ENCODE results near the gene SCN3B.

Gene SCN3B

DNA sequence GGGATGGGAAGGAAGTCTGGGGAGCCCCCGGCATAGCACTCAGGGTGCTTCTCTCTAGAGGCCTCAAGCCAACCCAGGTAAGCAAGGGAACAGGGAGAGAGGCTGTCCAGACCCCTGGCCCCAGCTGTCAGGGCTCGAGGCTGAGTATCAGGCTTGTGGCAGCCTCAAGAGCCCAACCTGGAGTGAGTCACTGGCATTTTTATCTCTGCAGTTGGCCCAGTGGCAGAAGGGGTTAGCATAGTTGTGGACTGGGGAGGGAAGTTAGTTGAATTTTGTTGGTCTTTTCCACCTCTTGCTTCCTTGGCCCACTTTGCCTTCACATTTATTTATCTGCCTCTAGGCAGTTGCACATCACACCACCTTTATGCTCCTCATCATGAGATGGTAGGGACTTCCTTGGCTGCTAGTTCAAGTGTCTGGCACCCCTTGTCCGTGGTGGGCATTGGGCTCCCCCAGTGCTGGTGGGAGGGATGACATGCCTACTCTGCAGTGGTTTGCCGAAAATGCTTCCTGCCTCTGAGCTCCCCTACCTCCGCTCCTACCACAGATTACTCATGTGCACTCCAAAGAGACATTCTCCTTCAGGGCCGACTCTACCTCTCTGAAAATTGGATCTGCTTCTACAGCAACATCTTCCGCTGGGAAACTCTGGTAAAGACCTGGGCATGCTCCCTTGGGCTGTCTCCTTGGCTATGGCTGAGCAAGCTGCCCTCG, 60.1 kb downstream of the SCN3B start:
- no peak for DNase-seq

GRCh38 chr11:123593570-123593969, 60.9 kb downstream of the SCN3B start:
- DNase-seq: no peak

DNA sequence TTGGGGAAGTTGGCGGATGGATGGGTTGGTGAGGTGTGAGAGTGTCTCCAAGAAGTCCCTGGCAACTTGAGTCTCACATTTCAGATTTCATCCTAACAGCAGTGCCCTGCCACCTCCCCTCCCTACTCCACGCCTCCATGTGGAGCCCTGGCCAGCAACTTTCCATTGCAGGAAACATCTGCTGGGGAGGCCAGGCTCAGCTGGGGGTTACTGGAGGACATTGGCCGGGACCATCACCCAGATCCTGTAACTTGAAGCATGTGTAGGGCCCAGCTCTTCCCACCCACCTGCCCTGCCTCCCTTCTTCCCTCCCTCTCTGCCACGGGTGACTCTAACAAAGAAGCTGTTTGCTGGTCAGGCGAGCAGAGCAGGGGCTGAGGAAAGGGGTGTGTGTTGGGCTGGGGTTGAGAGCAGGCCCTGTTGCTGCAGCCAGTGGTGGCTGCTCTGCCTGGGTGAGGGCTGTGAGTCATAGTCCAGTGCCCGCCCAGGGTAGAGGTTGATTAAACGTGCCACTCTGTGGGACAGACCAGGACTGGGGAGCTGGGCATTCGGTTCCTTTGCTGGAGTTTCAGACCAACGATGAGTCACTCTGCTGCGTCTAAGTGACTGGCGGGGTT, 64.0 kb downstream of the SCN3B start:
- no peak for DNase-seq

- DNase-seq: no peak
Observed at GRCh38 chr11:123588864-123589262, 65.6 kb downstream of the SCN3B start.

GRCh38 chr11:123588117-123588863, 66.1 kb downstream of the SCN3B start:
- DNase-seq: no peak

GRCh38 chr11:123587559-123587958, 66.9 kb downstream of the SCN3B start:
- DNase-seq: no peak

- no peak for DNase-seq
Observed at GRCh38 chr11:123587044-123587443, 67.4 kb downstream of the SCN3B start.

DNA sequence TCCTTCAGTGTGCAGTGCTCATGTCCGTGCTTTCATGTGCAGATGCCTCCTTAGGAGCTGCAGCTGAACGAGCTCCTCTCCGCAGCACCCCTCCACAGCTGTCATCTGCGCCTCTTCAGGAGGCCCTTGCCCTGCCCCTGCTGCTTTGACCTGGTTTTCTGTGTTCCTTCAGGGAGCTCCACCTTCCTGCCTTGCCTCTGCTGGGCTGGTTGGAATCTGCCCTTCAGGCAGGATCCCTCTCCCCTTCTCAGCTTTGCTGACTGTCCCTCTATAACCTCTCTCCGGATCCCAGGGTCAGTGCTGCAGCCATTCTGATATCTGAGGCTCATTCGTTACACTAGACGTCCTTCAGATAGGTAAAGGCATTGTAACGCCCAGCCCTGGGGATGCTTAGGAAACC, 67.9 kb downstream of the SCN3B start:
- DNase-seq: no peak

GRCh38 chr11:123585706-123586105, 68.7 kb downstream of the SCN3B start:
- no peak for DNase-seq

- no peak for DNase-seq
Observed at GRCh38 chr11:123585206-123585605, 69.2 kb downstream of the SCN3B start.

GRCh38 chr11:123584737-123585136, 69.7 kb downstream of the SCN3B start:
- no peak for DNase-seq

DNA sequence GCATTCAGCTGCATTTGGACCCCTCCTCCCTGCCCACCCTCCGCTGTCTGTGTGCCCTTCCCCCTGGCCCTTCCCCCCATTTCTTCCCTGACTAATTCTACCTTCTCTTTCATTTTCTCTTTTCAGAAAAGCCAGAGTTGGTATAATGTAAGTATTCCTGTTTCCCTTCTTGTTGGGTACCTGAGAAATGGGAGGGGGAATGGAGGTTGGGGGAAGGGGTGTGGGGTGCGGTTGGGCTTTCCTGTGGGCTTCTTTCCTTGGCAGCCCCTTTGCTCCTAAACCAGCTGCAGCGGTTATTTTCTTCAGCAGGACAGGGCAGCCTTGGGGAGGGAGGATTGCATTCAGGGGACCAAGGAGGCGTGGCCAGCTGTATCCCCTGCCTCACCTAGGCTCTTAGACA, 70.2 kb downstream of the SCN3B start:
- no peak for DNase-seq

DNA sequence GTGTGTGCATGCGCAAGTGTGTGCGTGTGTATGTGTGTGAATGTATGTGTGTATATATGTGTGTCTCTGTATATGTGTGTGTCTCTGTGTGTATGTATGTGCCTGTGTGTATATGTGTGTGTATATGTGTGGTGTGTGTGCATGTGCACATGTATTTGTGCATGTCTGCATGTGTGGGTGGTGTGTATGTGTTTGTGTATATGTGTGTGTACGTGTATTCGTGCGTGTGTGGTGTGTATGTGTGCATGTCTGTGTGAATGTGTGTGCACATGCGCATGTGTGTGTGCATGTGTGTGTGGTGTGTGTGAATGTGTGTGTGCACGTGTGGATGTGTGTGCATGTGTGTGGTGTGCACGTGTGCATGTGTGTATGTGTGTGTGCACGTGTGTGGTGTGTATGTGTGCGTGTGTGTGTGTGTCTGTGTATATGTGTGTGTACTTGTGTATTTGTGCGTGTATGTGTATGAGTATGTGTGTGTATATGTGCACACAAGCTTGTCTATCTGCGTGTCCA, 71.4 kb downstream of the SCN3B start:
- DNase-seq: no peak

- no peak for DNase-seq
Observed at GRCh38 chr11:123581651-123582399, 72.6 kb downstream of the SCN3B start.

GRCh38 chr11:123580557-123581275, 73.7 kb downstream of the SCN3B start:
- DNase-seq: no peak

DNA sequence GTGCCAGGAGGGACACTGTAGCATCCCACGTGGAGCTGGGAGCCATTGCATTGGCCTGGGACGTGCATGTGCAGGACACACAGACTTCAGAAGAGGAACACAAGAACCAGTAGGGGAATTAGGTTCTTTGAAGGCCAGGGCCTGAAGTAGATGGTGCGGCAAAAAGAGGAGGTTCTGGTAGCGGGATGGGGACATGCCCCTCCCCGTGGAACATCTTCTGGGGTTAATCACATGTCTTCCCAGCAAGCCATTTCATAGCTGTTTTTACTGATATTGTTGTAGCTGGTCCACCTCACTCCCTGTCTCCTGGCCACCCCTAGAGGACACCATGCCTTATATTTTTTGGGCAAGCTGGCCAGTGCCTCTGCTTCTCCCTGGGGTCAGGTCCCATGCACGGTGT, 74.3 kb downstream of the SCN3B start:
- no peak for DNase-seq

GRCh38 chr11:123579482-123579812, 75.0 kb downstream of the SCN3B start:
- no peak for DNase-seq
